Measurements from ENCODE around the gene CHRNA4.

Gene CHRNA4

DNA sequence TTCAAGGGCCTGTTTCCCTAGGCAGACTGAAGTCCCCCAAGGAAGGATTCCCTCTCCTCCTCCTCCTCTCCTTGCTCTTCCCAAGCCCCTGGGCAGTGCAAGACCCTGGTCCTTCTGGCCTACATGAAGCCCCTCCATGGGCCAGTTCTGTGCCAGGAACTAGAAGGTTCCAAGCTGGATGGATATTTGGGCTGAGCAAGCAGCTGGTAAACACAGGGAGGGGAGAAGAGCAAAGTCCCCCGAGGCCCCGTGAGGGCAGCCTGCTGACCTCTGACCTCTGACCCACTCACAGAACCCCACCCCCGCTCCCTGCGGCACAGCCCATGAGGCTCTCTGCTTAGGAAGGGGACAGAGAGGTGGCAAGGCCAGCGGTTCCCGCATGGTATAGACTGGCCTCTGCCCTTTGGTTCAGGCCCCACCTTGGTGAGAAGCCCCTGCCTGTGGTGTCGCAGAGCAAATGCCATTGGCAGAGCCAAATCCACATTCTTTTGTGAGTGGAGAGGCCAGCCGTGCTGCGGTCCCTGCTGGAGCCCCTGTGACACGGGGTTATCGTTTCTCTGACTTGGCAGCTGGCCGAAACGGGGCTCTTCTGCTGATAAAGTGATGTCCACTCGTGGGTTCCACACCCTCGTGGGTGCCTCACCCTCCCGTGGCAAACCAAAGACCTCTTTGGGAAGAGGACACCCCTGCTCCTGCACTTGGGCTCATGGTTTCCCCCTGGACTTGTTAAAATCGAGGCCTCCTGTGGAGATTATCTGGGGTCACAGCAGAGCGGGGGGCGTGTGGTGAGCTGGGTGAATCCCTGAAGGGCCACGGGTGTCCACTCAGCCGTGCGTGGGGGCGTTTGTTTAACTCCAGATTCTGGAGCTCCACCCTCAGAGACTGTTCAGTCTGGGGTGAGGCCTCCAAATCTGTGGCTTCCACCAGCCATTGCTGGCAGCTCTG, 2.1 kb upstream of the CHRNA4 start:
- DNase-seq (ENCODE audit: low read depth) = no peak

DNA sequence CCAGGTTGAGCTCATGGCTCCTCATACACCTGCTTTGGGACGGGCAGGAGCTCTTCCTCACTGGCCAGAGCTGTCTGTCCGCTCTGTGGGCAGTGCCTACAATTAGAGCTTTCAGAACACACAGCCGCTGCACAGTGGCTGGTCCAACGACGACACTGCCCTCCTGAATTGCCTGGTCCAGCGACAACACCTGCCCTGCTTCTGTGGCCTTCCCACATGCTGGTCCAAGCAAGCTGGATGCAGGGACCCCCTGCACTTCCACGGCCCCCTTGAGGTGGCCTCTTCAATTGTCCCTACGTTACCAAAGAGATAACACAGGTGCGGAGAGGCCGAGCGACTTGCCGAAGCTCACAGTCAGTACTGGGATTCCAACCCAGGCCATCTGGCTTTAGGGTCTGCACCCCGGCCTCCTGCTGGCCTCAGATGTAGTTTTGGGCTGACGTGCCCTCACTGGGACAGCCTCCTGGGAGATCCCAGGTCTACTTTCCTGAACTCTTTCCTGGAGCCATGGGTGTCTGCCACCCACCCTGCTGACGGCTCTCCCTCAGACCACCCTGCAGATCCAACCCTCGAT, 1.4 kb upstream of the CHRNA4 start:
- DNase-seq (ENCODE audit: low read depth) = no peak

DNA sequence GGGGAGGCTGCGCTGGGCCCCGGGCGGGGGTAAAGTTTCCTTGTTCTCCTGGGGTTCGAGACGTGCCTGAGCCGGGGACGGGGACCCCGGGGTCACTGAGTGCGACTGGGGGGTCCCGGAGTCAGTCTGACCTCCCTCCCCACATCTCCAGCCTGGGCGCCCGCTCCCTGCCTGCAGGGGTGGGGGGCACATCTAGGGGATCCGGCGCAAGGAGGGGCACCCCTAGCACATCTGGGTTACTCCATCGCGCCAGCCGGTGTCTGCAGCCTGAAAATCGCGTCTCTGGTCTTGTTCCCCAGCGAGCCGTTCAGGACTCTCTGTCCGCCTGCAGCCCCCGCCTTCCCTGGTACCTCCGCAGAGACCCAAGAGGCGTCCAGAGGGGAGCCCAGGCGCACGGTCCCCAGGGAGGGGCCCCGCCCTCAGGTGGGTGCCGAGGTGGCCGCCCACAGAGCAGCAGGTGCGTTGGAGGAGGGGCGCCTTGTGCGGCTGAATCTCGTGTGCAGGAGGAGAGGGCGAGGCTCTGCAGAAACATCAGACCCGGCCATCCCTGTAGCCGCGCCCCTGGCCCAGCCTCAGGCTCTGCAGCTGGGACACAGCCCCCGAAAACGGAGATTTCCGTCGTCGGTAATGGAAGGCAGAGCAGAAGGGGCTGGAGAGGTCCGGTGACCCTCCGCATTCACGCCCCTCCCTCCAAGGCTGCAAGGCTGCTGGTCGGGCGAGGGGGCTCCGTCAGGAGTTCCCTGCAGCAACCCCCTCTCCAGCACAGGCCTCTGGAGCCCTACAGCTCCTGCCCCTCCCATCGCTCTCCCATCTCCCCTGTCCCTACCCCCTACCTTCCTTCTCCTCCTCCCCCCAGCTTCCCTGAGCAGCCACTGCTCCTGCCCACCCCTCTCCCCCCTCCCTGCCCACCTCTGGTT, 628 bp upstream of the CHRNA4 start:
- no peak for DNase-seq (ENCODE audit: low read depth)

DNA sequence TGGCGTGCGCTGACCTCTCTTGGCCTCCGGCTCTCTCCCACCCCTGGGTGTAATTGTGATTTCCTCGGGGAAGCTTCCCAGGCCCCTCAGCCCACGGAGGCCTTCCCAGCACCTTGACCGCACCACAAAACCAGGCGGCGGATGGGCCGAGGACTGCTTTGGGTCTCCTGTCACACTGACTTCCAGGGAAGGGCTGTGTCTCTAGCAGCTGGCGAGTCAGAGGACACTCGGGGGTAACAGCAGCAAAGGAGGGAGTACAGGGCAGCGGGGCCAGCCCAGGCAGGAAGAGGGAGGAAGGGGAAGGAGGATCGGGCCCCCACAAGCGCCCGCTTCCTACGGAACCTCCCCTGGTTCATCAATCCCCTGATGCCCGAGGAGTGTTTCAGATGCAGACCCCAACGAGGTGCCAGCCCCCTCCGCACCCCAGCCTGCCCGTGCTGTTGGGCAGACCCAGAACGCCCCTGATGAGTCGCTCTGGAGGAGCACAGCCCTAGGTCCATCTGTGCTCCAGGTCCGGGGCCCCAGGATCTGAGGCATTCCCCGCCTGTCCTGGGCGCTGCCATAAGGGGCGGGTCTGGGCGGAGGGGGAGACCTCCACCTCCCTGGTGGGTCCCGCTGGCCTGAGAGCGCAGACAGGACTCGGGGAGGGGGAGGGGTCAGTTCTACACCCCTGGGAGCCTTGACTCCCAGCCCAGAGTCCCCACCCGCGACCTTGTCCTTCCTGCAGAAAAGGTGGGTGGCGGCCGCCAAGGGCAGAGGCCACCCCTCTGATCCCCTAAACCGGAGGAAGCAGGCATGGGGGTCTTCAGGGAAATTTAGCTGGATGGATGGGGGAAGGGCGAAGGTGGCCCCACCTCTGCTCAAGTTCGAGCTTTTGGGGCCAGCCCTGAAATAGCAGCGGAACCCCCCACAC, 956 bp downstream of the CHRNA4 start:
- no peak for DNase-seq (ENCODE audit: low read depth)

GRCh38 chr20:63359164-63359934, 1.8 kb downstream of the CHRNA4 start:
- DNase-seq (ENCODE audit: low read depth) = no peak

DNA sequence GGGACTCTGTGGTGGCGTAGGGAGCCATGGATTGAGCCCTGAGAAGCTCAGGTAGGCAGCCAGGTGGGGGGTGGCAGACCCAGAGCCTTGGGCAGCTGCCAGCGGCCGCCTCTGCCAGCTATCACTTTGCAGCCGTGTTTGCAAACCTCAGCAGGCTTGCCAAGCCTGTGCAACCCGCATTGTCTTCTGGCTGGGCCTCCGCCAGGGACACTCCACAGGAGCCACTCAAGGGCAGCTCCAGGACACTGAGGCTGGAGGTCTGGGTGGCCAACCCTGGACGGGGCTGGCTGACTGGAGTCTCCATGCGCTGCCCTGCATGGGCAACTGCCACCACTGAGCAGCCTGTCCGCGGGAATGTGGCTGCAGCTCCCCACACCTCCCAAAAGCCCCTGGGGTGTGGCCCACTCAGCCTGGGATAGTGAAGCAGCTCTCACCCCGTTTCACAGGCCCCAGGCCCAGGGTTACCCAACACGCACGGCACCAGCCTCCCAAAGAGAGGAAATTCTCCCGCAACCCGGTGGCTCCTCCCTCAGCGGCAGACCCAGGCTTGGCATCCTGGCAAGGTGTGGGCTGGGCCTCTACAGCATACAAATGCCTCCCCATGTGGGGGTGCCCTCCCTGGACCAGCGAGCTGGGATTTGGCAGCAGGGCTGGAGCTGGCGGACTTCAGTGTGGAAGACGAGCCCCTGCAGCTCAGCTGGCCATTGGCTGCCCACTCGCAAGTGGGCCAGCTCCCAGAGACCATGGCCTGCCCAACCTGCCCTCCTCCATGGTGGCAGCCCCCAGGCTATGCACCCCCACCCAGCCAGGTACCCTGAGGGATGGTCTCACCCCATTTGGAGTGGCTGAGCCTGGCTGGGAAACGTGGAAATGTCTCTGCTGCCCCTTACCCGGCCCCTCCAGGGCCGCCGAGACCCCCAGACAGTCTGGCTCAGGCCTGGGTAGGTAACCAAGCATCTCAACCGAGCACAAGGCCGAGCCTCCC, 2.9 kb downstream of the CHRNA4 start:
- no peak for DNase-seq (ENCODE audit: low read depth)

DNA sequence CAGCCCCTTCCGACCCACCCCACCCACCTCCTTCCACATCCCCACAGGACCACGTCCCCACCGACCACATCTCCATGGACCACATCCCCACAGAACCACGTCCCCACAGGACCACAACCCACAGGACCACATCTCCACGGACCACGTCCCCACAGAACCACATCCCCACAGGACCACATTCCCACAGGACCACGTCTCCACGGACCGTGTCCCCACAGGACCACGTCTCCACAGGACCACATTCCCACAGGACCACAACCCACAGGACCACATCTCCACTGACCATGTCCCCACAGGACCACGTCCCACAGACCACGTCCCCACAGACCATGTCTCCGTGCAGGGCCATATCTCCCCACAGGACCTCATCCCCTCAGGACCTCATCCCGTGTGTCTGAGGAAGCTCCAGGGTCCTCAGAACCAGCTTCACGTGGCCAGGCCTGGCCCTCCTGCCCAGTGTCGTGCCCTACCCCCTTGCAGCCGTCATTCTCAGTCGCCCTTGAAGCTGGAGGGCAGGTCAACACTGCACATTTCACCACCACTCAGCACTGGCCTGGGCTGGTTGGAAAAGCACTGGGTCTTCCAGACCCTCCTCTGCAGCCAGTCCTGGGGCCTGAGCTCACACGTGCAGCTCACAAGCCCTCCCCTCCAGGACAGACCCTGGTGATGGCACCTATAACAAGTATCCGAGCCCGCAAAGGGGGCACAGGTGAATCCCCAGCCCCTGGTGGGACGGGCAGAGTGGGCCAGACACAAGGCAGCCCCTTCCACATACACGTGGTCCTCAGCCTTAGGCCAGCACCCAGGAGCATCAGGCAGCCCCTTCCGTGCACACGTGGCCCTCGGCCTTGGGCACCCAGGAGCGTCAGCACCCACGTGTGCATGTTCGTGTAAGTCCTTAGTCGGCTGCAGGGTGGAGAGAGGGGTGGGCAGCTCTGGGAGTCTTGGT, 3.9 kb downstream of the CHRNA4 start:
- no peak for DNase-seq (ENCODE audit: low read depth)

DNA sequence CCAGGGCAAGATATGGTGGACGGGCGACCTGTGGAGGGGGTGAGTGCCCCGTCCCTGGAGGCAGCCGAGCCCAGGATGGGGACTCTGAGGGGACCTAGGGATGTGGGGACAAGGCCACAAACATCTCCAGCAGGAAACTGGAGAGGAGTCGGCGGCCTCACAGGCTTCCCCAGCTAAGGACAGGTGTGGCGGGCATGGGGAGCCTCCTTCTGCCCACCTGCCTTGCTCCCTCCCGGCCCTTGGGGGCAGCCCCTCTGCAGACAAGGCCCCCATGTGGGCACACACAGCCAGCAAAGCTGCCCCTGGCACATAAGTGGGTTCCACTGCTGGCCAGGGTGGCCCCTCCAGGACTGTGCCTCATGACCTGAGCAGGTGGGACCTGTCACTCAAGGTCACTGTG, 4.6 kb downstream of the CHRNA4 start:
- no peak for DNase-seq (ENCODE audit: low read depth)

- DNase-seq (ENCODE audit: low read depth) = no peak
These were observed 5.3 kb downstream of the CHRNA4 start for GRCh38 chr20:63355781-63356295.

GRCh38 chr20:63354636-63355350, 6.4 kb downstream of the CHRNA4 start:
- no peak for DNase-seq (ENCODE audit: low read depth)

GRCh38 chr20:63352811-63353221, 8.3 kb downstream of the CHRNA4 start:
- no peak for DNase-seq (ENCODE audit: low read depth)

DNA sequence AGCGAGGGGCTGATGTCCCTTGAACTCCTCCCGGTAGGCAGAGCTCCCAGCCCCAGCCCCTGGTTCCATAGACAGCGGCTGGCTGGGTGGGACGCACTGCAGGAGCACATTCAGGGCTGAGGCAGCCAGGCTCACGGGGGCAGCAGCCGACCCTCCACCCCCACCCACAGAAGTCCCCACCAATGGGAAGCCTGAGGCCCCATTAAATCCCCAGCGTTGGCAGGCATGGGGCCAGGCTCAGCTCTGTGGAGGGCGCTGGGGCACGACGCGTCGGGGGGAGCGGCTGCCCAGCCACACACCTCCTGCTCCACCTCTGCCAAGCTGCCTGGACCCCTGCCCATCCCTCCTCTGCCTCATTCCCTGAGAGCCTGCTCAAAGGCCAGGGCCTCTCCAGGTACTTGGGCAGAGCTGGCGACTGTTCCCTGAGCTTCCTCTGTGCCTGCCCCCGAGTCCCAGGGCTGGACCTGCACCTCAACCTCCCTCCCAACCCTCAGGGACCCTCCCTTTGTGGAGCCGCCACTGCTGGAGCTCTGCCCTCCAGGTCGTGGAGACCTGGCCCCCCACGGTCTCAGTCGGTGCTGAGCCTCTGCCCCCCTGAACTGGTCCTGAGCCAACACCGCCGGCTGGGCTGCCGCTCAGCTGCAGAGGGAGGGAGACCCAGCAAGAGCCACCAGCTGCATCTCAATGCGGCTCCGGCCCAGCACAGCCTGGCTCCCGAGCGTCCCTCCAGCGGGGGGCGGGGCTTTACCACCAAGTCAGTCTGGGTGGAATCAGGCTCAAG, 9.1 kb downstream of the CHRNA4 start:
- DNase-seq (ENCODE audit: low read depth) = no peak

- no peak for DNase-seq (ENCODE audit: low read depth)
These were observed 9.8 kb downstream of the CHRNA4 start for GRCh38 chr20:63351326-63351700.

GRCh38 chr20:63350597-63351325, 10.4 kb downstream of the CHRNA4 start:
- DNase-seq (ENCODE audit: low read depth) = no peak

DNA sequence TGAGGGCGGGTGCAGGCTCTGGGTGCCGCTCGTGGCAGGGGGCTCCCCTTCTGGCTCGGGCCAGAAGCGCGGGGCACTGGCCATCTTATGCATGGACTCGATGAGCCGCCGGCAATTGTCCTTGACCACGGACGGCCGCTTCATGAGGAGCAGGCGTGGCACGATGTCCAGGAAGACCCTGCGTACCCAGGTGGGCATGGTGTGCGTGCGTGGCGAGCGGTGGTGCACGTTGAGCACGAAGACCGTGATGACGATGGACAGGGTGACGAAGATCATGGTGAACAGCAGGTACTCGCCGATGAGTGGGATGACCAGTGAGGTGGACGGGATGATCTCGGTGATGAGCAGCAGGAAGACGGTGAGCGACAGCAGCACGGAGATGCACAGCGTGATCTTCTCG, 11.0 kb downstream of the CHRNA4 start:
- no peak for DNase-seq (ENCODE audit: low read depth)

- DNase-seq (ENCODE audit: low read depth) = no peak
These were observed 11.6 kb downstream of the CHRNA4 start for GRCh38 chr20:63349516-63349895.

Measured in stimulated activated CD8-positive, alpha-beta memory T cell treated with anti-CD3 and anti-CD28 coated beads, Interleukin-15, amount 100 ng/mL, for 24 hours (primary cell).